HepG2 (cell line): Measurements from ENCODE around the gene GSG1. TPM values are rescaled to one million over a fixed set of nuclear protein-coding genes. Genes with fewer than 3 reads are reported as not detected.

Experiments
- ATAC-seq: fragments of 200-7000 bp; cut with Tn5 transposase; 3 replicates; pipeline ENCODE4 v1.9.1; 2020; ENCODE audit warnings: mild to moderate bottlenecking, moderate library complexity
- BruUV-seq: library from RNA; stranded (reverse); fragments of 400-500 nt; replicated peaks from 2 replicates; lab custom pipeline; 2021; lab: Mats Ljungman, UMichigan
- CTCF ChIA-PET: fragments of 300-600 bp; formaldehyde crosslinking; extraction: SDS; loops from one replicate; lab custom pipeline; 2021; ENCODE audit warnings: low total read pairs, inconsistent platforms, low intra/inter-chr PET ratio; lab: Yijun Ruan, JAX
- POLR2A ChIA-PET: fragments of 350-600 bp; sonication (Branson Sonifier 250); formaldehyde crosslinking; loops from one replicate; lab custom pipeline; 2020; ENCODE audit warnings: antibody characterized with exemption, inconsistent platforms; lab: Yijun Ruan, JAX
- DNase-seq: peaks from one replicate; pipeline ENCODE4 v3.0.0-alpha.2; 2015; ENCODE audit warnings: low spot score
- FAIRE-seq: peaks from 3 replicates; lab custom pipeline; 2011; peaks lifted over from hg19 to GRCh38; lab: Jason Lieb, UNC
- H2AFZ ChIP-seq: one replicate; pipeline ENCODE4 v1.6.1; 2011; ENCODE audit warnings: low read length, inconsistent platforms
- H3K27ac ChIP-seq: fragments of 300-600 bp; 3 replicates; pipeline ENCODE4 v1.8.0; 2011; ENCODE audit warnings: mixed run types, mild to moderate bottlenecking, mixed read lengths, low read length, inconsistent platforms; ENCODE audit not compliant: insufficient read depth; ENCODE audit errors: extremely low read length
- H3K27me3 ChIP-seq, 2 experiments: fragments of 200-600 bp in 1 of 2; 2 replicates in 1 of 2; 3 replicates in 1 of 2; pipeline versions ENCODE4 v1.6.0 to v1.8.0; 2011; ENCODE audit warnings: low read length in 2 of 2, mild to moderate bottlenecking in 2 of 2, moderate library complexity in 2 of 2, inconsistent platforms in 1 of 2; ENCODE audit not compliant: insufficient read depth in 2 of 2, control insufficient read depth in 1 of 2
- H3K36me3 ChIP-seq, 2 experiments: fragments of 200-600 bp in 1 of 2; replicated peaks in 1 of 2; 2 replicates in 1 of 2; 3 replicates in 1 of 2; pipeline versions ENCODE4 v1.5.1 to v1.8.0; 2011; ENCODE audit warnings: low read length in 2 of 2, inconsistent platforms in 1 of 2; ENCODE audit not compliant: insufficient read depth in 2 of 2, control insufficient read depth in 1 of 2
- H3K4me1 ChIP-seq: 2 replicates; pipeline ENCODE4 v1.5.1; 2012; ENCODE audit warnings: low read length, inconsistent platforms; ENCODE audit not compliant: insufficient read depth
- H3K4me2 ChIP-seq: 2 replicates; pipeline ENCODE4 v1.6.0; 2011; ENCODE audit warnings: low read depth, low read length, inconsistent platforms
- H3K4me3 ChIP-seq, 3 experiments: fragments of 200-600 bp in 1 of 3; sonication (generic), shearing (Covaris generic) in 1 of 3; replicated peaks in 1 of 3; 2 replicates each; pipeline ENCODE4 v1.5.1; 2011 to 2016; ENCODE audit warnings: low read length in 3 of 3, inconsistent platforms in 2 of 3, low read depth in 2 of 3, mild to moderate bottlenecking in 2 of 3, control low read depth in 1 of 3, mixed read lengths in 1 of 3; ENCODE audit not compliant: insufficient read depth in 1 of 3
- H3K79me2 ChIP-seq: one replicate; pipeline ENCODE4 v1.6.1; 2011; ENCODE audit warnings: low read length, inconsistent platforms; ENCODE audit not compliant: insufficient read depth
- H3K9ac ChIP-seq: 2 replicates; pipeline ENCODE4 v1.6.0; 2011; ENCODE audit warnings: mild to moderate bottlenecking, low read depth, low read length, inconsistent platforms; ENCODE audit not compliant: insufficient read depth
- H3K9me3 ChIP-seq: 2 replicates; pipeline ENCODE4 v1.5.1; 2012; ENCODE audit warnings: mild to moderate bottlenecking, low read length
- H4K20me1 ChIP-seq: 2 replicates; pipeline ENCODE4 v1.6.0; 2011; ENCODE audit warnings: inconsistent platforms, mild to moderate bottlenecking, low read length, moderate library complexity; ENCODE audit not compliant: insufficient read depth
- BCL6 ChIP-seq: IDR thresholded peaks from 2 replicates; pipeline ENCODE4 v1.6.1; 2016; ENCODE audit warnings: missing genetic modification reagents, missing compliant biosample characterization
- EHMT2 ChIP-seq: fragments of 200-600 bp; sonication (generic); IDR thresholded peaks from 2 replicates; pipeline ENCODE4 v1.7.0; 2017; ENCODE audit warnings: antibody characterized with exemption, low read depth, low read length, borderline replicate concordance
- HNRNPK ChIP-seq: fragments of 200-400 bp; formaldehyde crosslinking; IDR thresholded peaks from 2 replicates; pipeline ENCODE4 v1.6.1; 2018; ENCODE audit warnings: low read length, low read depth, moderate library complexity, mild to moderate bottlenecking; ENCODE audit not compliant: poor library complexity, severe bottlenecking
- HOXA5 ChIP-seq: sonication (generic); formaldehyde crosslinking; IDR thresholded peaks from 2 replicates; pipeline ENCODE4 v1.4.0; 2020; ENCODE audit warnings: missing genetic modification reagents
- POLR2AphosphoS5 ChIP-seq: IDR thresholded peaks from 2 replicates; pipeline ENCODE4 v1.6.1; 2012; ENCODE audit warnings: low read depth, low read length
- RBM39 ChIP-seq: fragments of 200-400 bp; formaldehyde crosslinking; IDR thresholded peaks from one replicate; pipeline ENCODE4 v1.6.1; 2018; ENCODE audit warnings: antibody characterized with exemption, mild to moderate bottlenecking, low read depth, low read length; ENCODE audit not compliant: poor library complexity, severe bottlenecking
- RFX3 ChIP-seq: IDR thresholded peaks from 2 replicates; pipeline ENCODE4 v1.6.1; 2016; ENCODE audit warnings: missing biosample characterization, missing genetic modification reagents
- RFXAP ChIP-seq: sonication (generic); formaldehyde crosslinking; IDR thresholded peaks from 2 replicates; pipeline ENCODE4 v1.4.0; 2020; ENCODE audit warnings: missing genetic modification reagents, borderline replicate concordance
- ZNF775 ChIP-seq: sonication (generic); formaldehyde crosslinking; IDR thresholded peaks from 2 replicates; pipeline ENCODE4 v1.4.0; 2020; ENCODE audit warnings: missing genetic modification reagents, mild to moderate bottlenecking, moderate library complexity, borderline replicate concordance
- ZNF839 ChIP-seq: sonication (generic); formaldehyde crosslinking; IDR thresholded peaks from 2 replicates; pipeline ENCODE4 v1.4.0; 2020; ENCODE audit warnings: missing genetic modification reagents, mild to moderate bottlenecking, borderline replicate concordance
- WGBS: methylation state at CpG from one replicate; pipeline ENCODE4 v1.1.6; 2017; ENCODE audit warnings: low lambda C conversion rate; 5-methylcytosine and 5-hydroxymethylcytosine counted together
- in situ Hi-C: cut with HindIII; loops from 2 replicates; pipeline ENCODE4 v1.10.0; 2017; ENCODE audit warnings: low pct_unique_long_range_greater_than_20kb; ENCODE audit not compliant: extremely low pct_ligation_motif_present
- intact Hi-C: fragments of 100-400 bp; cut with micrococcal nuclease; formaldehyde crosslinking; loops from one replicate; pipeline ENCODE4 v1.10.0; 2022; ENCODE audit not compliant: unreplicated experiment
- polyA plus RNA-seq, 8 experiments: library from polyadenylated mRNA; depleted of rRNA in 3 of 8; stranded (reverse) in 7 of 8; unstranded in 1 of 8; fragments of >200 nt; fragmentation: Illumina TruSeq in 4 of 8; extraction: Trizol in 4 of 8; gene quantifications; 2 replicates each; pipeline versions ENCODE4 v1.2.1 to v1.2.3, GENCODE V29; 2011 to 2016; ENCODE audit warnings: low read depth in 4 of 8, missing spikeins in 1 of 8, mixed read lengths in 1 of 8; ENCODE audit not compliant: insufficient read depth in 1 of 8
- total RNA-seq, 5 experiments: library from RNA; depleted of rRNA; stranded (reverse); fragments of >200 nt; fragmentation: Illumina TruSeq; extraction: Trizol; gene quantifications; 2 replicates each; pipeline ENCODE4 v1.2.3, GENCODE V29; 2016; ENCODE audit warnings: low read depth in 1 of 5
- TF ChIP-seq, protein P1 (sequence below): sonication (generic); formaldehyde crosslinking; IDR thresholded peaks from 2 replicates; pipeline ENCODE4 v1.4.0; 2020; ENCODE audit warnings: missing genetic modification reagents, borderline replicate concordance
- TF ChIP-seq, protein P2 (sequence below): sonication (generic); formaldehyde crosslinking; IDR thresholded peaks from 2 replicates; pipeline ENCODE4 v1.8.1; 2023; ENCODE audit warnings: mild to moderate bottlenecking, missing genetic modification reagents

GSG1 gene
- total and polyA plus RNA-seq, 2 of the 13 experiments (the other 11 are each of a cell fraction or from before 2014, with no cell fraction given), result not detected

DNA sequence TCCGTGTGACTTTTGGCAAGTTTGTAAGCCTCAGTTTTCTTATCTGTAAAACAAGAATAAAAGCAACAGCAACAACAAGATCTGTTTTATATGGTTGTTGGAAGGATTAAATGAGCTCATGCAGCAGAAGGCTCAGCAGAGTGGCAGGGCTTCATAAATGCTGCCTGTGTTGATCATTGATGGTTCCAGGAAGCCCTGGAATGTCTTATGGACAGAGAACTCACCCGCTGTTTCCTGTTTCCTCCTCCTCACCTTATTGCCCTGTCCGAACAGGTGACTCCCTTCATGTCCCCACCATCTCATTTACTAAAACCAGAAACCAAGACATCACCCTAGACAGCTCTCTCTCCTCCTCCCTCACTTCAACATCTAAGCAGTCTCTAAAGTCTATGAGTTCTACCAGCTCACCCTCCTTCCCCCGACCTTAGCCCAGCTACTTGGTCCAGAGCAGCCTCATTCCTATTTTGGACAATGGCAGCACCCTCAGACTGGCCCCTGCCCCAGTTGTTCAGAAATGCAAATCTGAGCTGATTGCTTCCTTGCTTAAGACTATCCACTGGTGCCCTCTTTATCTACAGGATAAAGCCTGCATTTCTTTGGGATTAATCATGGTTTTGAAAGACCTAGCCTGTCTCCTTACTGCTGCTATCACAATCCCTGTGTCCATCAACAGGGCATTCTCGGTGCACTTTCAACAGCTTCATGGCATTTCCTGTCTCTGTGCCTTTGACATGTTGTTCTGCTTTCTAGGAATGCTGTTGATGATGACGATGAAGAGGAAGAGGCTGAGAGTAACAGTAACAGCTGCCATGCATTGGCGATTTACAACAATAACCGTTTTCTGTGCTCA is 21.4 kb upstream of the GSG1 start:
- CTCF ChIA-PET, result no interaction called here
- DNase-seq, result no peak
- H3K4me3 ChIP-seq, result no peak overlapping the region
- TF ChIP-seq BCL6 (CRISPR knock-in tag) (peak; percentile 65), RBM39 (no peak), HOXA5 (CRISPR knock-in tag) (no peak), ZNF839 (CRISPR knock-in tag) (no peak), ZNF775 (CRISPR knock-in tag) (no peak)
- no peak for ATAC-seq
- FAIRE-seq, result no peak
- H3K27ac ChIP-seq, result no peak overlapping the region
- no TSS peak for BruUV-seq
- H3K9me3 ChIP-seq, result no peaks in the 10 kb centered on the region
- 32% methylated on average over 8 of the region's 8 CpGs for WGBS
- no peaks in the 10 kb centered on the region; the same call in 1 of the 2 replicates for H4K20me1 ChIP-seq
- in situ Hi-C loops (no loop called here), intact Hi-C loops (no loop called here)
- H3K4me1 ChIP-seq, result no peaks in the 10 kb centered on the region
- no peaks in the 10 kb centered on the region for H3K79me2 ChIP-seq
- POLR2A ChIA-PET, result no interaction called here
- no peak overlapping the region for H3K9ac ChIP-seq
- H3K4me2 ChIP-seq, result no peak overlapping the region
- peaks cover 2 to 27% of the 10 kb centered on the region in 2 experiments; a peak in 2 of 5 replicates for H3K27me3 ChIP-seq
- no peaks in the 10 kb centered on the region for H3K36me3 ChIP-seq
- no peak overlapping the region for H2AFZ ChIP-seq

DNA sequence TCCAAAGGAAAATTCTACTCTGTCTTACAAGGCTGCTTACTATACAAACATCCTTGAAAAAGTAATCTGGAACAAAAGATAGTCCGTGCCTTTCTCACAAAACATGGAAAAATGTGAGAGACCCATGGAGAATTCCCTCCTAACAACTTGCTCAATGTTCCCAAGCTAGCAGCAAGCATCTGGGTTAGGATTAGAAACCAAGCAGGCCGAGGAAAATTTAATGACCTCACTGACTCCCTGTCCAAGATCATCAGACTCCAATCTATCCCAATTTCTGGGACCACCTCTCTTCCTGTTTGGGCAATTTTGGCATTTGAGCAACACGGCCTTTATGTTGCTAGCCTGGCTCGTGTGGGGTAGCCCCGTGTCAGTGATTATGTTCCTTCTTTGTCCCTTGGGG is 18.1 kb upstream of the GSG1 start:
- CTCF ChIA-PET, result no interaction called here
- TF ChIP-seq RFXAP (no peak), EHMT2 (no peak), RFX3 (CRISPR knock-in tag) (no peak), HNRNPK (no peak), POLR2AphosphoS5 (no peak)
- TF ChIP-seq, protein P1, sequence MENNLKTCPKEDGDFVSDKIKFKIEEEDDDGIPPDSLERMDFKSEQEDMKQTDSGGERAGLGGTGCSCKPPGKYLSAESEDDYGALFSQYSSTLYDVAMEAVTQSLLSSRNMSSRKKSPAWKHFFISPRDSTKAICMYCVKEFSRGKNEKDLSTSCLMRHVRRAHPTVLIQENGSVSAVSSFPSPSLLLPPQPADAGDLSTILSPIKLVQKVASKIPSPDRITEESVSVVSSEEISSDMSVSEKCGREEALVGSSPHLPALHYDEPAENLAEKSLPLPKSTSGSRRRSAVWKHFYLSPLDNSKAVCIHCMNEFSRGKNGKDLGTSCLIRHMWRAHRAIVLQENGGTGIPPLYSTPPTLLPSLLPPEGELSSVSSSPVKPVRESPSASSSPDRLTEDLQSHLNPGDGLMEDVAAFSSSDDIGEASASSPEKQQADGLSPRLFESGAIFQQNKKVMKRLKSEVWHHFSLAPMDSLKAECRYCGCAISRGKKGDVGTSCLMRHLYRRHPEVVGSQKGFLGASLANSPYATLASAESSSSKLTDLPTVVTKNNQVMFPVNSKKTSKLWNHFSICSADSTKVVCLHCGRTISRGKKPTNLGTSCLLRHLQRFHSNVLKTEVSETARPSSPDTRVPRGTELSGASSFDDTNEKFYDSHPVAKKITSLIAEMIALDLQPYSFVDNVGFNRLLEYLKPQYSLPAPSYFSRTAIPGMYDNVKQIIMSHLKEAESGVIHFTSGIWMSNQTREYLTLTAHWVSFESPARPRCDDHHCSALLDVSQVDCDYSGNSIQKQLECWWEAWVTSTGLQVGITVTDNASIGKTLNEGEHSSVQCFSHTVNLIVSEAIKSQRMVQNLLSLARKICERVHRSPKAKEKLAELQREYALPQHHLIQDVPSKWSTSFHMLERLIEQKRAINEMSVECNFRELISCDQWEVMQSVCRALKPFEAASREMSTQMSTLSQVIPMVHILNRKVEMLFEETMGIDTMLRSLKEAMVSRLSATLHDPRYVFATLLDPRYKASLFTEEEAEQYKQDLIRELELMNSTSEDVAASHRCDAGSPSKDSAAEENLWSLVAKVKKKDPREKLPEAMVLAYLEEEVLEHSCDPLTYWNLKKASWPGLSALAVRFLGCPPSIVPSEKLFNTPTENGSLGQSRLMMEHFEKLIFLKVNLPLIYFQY, result no peak
- TF ChIP-seq, protein P2, sequence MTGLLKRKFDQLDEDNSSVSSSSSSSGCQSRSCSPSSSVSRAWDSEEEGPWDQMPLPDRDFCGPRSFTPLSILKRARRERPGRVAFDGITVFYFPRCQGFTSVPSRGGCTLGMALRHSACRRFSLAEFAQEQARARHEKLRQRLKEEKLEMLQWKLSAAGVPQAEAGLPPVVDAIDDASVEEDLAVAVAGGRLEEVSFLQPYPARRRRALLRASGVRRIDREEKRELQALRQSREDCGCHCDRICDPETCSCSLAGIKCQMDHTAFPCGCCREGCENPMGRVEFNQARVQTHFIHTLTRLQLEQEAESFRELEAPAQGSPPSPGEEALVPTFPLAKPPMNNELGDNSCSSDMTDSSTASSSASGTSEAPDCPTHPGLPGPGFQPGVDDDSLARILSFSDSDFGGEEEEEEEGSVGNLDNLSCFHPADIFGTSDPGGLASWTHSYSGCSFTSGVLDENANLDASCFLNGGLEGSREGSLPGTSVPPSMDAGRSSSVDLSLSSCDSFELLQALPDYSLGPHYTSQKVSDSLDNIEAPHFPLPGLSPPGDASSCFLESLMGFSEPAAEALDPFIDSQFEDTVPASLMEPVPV (CRISPR knock-in tag), result no peak

More for the DNA sequence above, 18.1 kb upstream of the GSG1 start:
- no peak overlapping the region for H3K27ac ChIP-seq
- no peaks in the 10 kb centered on the region for H3K36me3 ChIP-seq
- intact Hi-C loops, result no loop called here
- no peak overlapping the region for H3K4me2 ChIP-seq
- 3% methylated on average over 5 of the region's 5 CpGs for WGBS
- FAIRE-seq (no peak), ATAC-seq (no peak), DNase-seq (no peak)
- no peaks in the 10 kb centered on the region for H3K79me2 ChIP-seq
- H3K9me3 ChIP-seq, result no peaks in the 10 kb centered on the region
- no TSS peak for BruUV-seq
- in situ Hi-C loops, result no loop called here
- no peaks in the 10 kb centered on the region for H3K4me1 ChIP-seq
- H3K4me3 ChIP-seq, result no peak overlapping the region
- H3K27me3 ChIP-seq, result peaks cover 1 to 32% of the 10 kb centered on the region in 2 experiments; a peak in 3 of 5 replicates
- H2AFZ ChIP-seq, result no peak overlapping the region
- H3K9ac ChIP-seq, result no peak overlapping the region
- no peaks in the 10 kb centered on the region for H4K20me1 ChIP-seq
- POLR2A ChIA-PET, result no interaction called here
